HepG2 (cell line): ENCODE results near the gene WIPF3.

Experiments
- CEBPB ChIP-seq: IDR thresholded peaks from 2 replicates; pipeline ENCODE4 v1.6.1; 2011; ENCODE audit warnings: low read depth, low read length, improper control_type of control experiment, borderline replicate concordance
- CREBL2 ChIP-seq: sonication (generic); formaldehyde crosslinking; IDR thresholded peaks from 2 replicates; pipeline ENCODE4 v1.8.1; 2023; ENCODE audit warnings: missing genetic modification reagents, mild to moderate bottlenecking, borderline replicate concordance
- CTCF ChIP-seq: sonication (generic); formaldehyde crosslinking; IDR thresholded peaks from 2 replicates; pipeline ENCODE4 v1.5.0; 2020; ENCODE audit warnings: mild to moderate bottlenecking, missing genetic modification reagents, moderate library complexity
- GPN1 ChIP-seq: sonication (generic); formaldehyde crosslinking; IDR thresholded peaks from 2 replicates; pipeline ENCODE4 v1.5.1; 2020; ENCODE audit warnings: missing genetic modification reagents, borderline replicate concordance
- HDAC2 ChIP-seq: sonication (generic); formaldehyde crosslinking; IDR thresholded peaks from 2 replicates; pipeline ENCODE4 v1.4.0; 2020; ENCODE audit warnings: missing genetic modification reagents
- HNRNPK ChIP-seq: fragments of 200-400 bp; formaldehyde crosslinking; IDR thresholded peaks from 2 replicates; pipeline ENCODE4 v1.6.1; 2018; ENCODE audit warnings: low read length, low read depth, moderate library complexity, mild to moderate bottlenecking; ENCODE audit not compliant: poor library complexity, severe bottlenecking
- MAZ ChIP-seq, 2 experiments: sonication (generic) in 1 of 2; formaldehyde crosslinking in 1 of 2; IDR thresholded peaks; 2 replicates each; pipeline versions ENCODE4 v1.5.0 to v1.6.1; 2012 to 2020; ENCODE audit warnings: low read depth in 2 of 2, mild to moderate bottlenecking in 2 of 2, borderline replicate concordance in 1 of 2, improper control_type of control experiment in 1 of 2, low read length in 1 of 2, missing genetic modification reagents in 1 of 2, moderate library complexity in 1 of 2
- MTF2 ChIP-seq: sonication (generic); formaldehyde crosslinking; IDR thresholded peaks from 2 replicates; pipeline ENCODE4 v1.5.0; 2020; ENCODE audit warnings: missing genetic modification reagents, borderline replicate concordance
- PHF5A ChIP-seq: IDR thresholded peaks from one replicate; pipeline ENCODE4 v1.6.1; 2018; ENCODE audit warnings: low read depth, missing genetic modification reagents; ENCODE audit not compliant: unreplicated experiment
- PHF8 ChIP-seq: sonication (generic); formaldehyde crosslinking; IDR thresholded peaks from 2 replicates; pipeline ENCODE4 v1.5.0; 2020; ENCODE audit warnings: missing genetic modification reagents
- RAD21 ChIP-seq: fragments of 450-650 bp; formaldehyde crosslinking; IDR thresholded peaks from 2 replicates; pipeline ENCODE4 v1.5.0; 2020; ENCODE audit warnings: mild to moderate bottlenecking
- ZBTB43 ChIP-seq: sonication (generic); formaldehyde crosslinking; conservative IDR thresholded peaks from 2 replicates; pipeline ENCODE4 v1.4.0; 2020; ENCODE audit warnings: missing genetic modification reagents
- ZNF121 ChIP-seq: sonication (generic); formaldehyde crosslinking; IDR thresholded peaks from 2 replicates; pipeline ENCODE4 v1.5.0; 2020; ENCODE audit warnings: mild to moderate bottlenecking, missing genetic modification reagents

- TF ChIP-seq MAZ (IDR thresholded peaks at IDR 0.05; ENCODE audit: borderline replicate concordance, low read depth, low read length) (no peak), MAZ (CRISPR knock-in tag; IDR thresholded peaks at IDR 0.05; ENCODE audit: low read depth) (no peak), ZNF121 (CRISPR knock-in tag) (no peak), MTF2 (CRISPR knock-in tag) (no peak), RAD21 (CRISPR knock-in tag) (no peak), GPN1 (CRISPR knock-in tag) (no peak), CEBPB (no peak), ZBTB43 (no peak), CREBL2 (CRISPR knock-in tag) (no peak), CTCF (CRISPR knock-in tag) (no peak), HNRNPK (no peak), HDAC2 (CRISPR knock-in tag) (no peak), PHF5A (CRISPR knock-in tag) (no peak), PHF8 (CRISPR knock-in tag) (no peak)
Observed at GRCh38 chr7:29879609-29880008, 73.3 kb downstream of the WIPF3 start.
